Measurements from ENCODE around the gene GLRA3.

The GLRA3 gene

DNA sequence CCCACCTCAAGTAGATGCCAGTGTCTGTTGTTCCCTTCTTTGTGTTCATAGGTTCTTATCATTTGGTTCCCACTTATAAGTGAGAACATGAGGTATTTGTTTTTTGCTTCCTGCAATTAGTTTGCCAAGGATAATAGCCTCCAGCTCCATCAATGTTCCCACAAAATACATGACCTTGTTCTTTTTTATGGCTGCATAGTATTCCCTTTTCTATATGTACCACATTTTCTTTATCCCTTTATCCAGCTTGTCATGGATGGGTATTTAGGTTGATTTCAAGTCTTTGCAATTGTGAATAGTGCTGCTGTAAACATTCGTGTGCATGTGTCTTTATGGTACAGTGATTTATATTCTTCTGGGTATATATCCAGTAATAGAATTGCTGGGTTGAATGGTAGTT is 138.4 kb downstream of the GLRA3 start:
- no peak overlapping the region for H3K4me3 ChIP-seq (replicated peaks; ENCODE audit: low read depth, low read length)
- TF ChIP-seq, protein P1, sequence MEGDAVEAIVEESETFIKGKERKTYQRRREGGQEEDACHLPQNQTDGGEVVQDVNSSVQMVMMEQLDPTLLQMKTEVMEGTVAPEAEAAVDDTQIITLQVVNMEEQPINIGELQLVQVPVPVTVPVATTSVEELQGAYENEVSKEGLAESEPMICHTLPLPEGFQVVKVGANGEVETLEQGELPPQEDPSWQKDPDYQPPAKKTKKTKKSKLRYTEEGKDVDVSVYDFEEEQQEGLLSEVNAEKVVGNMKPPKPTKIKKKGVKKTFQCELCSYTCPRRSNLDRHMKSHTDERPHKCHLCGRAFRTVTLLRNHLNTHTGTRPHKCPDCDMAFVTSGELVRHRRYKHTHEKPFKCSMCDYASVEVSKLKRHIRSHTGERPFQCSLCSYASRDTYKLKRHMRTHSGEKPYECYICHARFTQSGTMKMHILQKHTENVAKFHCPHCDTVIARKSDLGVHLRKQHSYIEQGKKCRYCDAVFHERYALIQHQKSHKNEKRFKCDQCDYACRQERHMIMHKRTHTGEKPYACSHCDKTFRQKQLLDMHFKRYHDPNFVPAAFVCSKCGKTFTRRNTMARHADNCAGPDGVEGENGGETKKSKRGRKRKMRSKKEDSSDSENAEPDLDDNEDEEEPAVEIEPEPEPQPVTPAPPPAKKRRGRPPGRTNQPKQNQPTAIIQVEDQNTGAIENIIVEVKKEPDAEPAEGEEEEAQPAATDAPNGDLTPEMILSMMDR (IDR thresholded peaks at IDR 0.05; ENCODE audit: insufficient read depth, low read length, poor library complexity, severe bottlenecking): no peak
- no peaks in the 10 kb centered on the region for H3K27me3 ChIP-seq (replicated peaks; ENCODE audit: control insufficient read depth, insufficient read depth, low read length)
- no peaks in the 10 kb centered on the region for H3K36me3 ChIP-seq (ENCODE audit: control insufficient read depth, insufficient read depth, low read length)
- no peak for DNase-seq (ENCODE audit: extremely low read depth, insufficient read length)

DNA sequence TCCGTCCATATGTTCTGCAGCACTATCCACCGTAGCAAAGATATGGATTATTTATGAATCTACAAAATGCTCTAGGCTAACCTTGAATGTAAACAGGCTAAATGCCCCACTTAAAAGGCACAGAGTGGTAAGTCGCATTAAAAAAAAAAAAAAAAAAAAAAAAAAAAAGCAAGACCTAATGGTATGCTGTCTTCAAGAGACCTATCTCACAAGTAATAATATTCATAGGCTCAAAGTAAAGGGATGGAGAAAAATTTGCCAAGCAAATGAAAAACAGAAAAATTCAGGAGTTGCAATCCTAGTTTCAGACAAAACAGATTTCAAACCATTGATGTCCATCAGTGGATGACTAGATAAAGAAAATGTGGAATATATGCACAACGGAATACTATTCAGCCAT is 139.4 kb downstream of the GLRA3 start:
- Histone ChIP-seq H3K4me3 (replicated peaks; ENCODE audit: low read depth, low read length) (no peak overlapping the region), H3K36me3 (ENCODE audit: control insufficient read depth, insufficient read depth, low read length) (no peaks in the 10 kb centered on the region), H3K27me3 (replicated peaks; ENCODE audit: control insufficient read depth, insufficient read depth, low read length) (no peaks in the 10 kb centered on the region)
- TF ChIP-seq, protein P1 (IDR thresholded peaks at IDR 0.05; ENCODE audit: insufficient read depth, low read length, poor library complexity, severe bottlenecking): no peak
- no peak for DNase-seq (ENCODE audit: extremely low read depth, insufficient read length)

DNA sequence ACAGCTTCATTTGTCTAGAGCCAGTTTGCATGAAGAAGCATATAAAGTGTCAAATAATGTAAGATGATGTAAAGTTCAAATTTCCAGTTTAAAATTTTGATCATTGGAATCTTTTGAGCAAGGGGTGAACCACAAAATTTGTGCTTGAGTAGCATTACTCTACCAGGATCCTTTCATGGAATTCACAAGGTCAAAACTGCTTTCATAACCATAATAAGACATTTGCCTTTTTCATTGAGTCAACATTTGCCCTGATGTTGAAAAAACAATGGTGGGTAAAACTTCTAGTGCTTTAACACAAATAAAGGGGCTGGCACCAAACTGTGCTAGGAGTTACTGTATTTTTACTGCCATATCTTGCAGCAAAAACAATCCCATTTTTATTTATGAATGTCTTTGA is 142.2 kb downstream of the GLRA3 start:
- Histone ChIP-seq H3K36me3 (ENCODE audit: control insufficient read depth, insufficient read depth, low read length) (no peaks in the 10 kb centered on the region), H3K27me3 (replicated peaks; ENCODE audit: control insufficient read depth, insufficient read depth, low read length) (no peaks in the 10 kb centered on the region), H3K4me3 (replicated peaks; ENCODE audit: low read depth, low read length) (no peak overlapping the region)
- no peak for DNase-seq (ENCODE audit: extremely low read depth, insufficient read length)
- TF ChIP-seq, protein P1 (IDR thresholded peaks at IDR 0.05; ENCODE audit: insufficient read depth, low read length, poor library complexity, severe bottlenecking): no peak

DNA sequence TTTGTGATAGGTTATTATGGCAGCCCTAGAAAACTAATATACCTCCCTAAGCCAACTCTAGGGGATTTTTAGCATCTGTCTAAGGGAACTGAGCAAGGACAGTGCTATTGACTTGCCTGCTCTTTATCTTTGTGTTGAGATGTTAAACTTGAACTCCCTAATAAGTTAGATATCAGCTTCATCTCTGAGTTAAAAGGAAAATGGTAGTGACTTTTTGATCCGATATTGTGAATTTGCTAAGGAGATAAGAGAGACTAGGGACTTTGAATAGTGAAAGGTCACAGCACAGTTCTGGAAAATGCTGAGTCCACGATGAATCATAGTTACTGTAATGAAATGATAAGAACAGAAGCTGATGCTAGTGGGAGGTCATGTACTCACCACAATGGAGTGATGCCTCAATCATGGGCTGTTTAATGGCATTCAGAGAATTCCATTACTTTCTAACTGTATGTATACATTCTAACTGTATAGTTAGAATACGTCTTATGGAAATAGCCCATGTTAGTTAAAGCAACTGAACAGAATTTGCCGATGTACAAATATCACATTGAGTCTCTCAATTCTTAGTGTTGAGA is 147.2 kb downstream of the GLRA3 start:
- Histone ChIP-seq H3K4me3 (replicated peaks; ENCODE audit: low read depth, low read length) (no peak overlapping the region), H3K27me3 (replicated peaks; ENCODE audit: control insufficient read depth, insufficient read depth, low read length) (peaks cover 2% of the 10 kb centered on the region; the same call in 1 of the 2 replicates), H3K36me3 (ENCODE audit: control insufficient read depth, insufficient read depth, low read length) (no peaks in the 10 kb centered on the region)
- DNase-seq (ENCODE audit: extremely low read depth, insufficient read length): no peak
- TF ChIP-seq, protein P1 (IDR thresholded peaks at IDR 0.05; ENCODE audit: insufficient read depth, low read length, poor library complexity, severe bottlenecking): no peak

DNA sequence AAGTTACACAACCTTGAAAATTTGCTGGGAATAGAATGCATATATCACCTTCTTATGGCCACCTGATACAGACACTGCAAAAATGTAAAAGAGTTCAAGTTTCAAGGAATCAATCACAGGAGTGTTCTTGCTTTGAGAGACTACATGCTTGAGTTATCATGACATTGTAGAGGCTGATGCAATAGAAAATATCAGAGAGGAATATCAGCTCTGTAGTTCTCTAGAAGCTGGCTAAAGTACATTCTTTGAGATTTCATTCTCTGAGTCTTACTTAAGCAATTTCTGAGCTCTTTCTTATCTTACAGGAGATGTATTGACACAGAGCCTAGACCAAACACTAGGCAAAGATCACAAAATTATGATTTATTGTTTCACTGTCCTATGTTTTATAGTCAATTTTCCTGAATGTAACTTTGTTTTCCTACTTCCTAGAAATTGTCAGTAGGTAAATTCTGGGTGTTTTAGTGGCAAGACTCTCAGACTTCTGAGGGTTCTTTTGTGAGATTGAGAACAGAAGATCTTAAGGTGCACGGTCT is 154.7 kb downstream of the GLRA3 start:
- no peaks in the 10 kb centered on the region for H3K36me3 ChIP-seq (ENCODE audit: control insufficient read depth, insufficient read depth, low read length)
- no peaks in the 10 kb centered on the region for H3K27me3 ChIP-seq (replicated peaks; ENCODE audit: control insufficient read depth, insufficient read depth, low read length)
- TF ChIP-seq, protein P1 (IDR thresholded peaks at IDR 0.05; ENCODE audit: insufficient read depth, low read length, poor library complexity, severe bottlenecking): no peak
- no peak for DNase-seq (ENCODE audit: extremely low read depth, insufficient read length)
- H3K4me3 ChIP-seq (replicated peaks; ENCODE audit: low read depth, low read length): no peak overlapping the region

DNA sequence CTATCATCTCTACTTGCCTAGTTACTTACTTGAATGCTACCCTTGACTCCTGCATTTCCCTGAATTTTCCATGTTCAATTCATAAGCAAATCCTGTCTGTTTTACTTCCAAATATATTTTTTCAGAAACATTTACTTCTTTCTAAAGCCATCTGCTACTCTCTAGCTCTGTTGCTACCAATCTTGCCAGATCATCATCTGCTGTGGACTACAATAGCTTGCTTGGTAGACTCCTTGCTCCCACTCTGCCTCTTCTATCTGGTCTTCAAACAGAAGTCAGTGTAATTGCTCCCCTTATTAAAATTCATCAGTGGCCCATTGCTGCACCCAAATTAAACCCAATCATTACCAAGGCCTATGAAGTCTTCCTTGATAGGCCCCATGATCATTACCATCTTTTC is 155.2 kb downstream of the GLRA3 start:
- TF ChIP-seq, protein P1 (IDR thresholded peaks at IDR 0.05; ENCODE audit: insufficient read depth, low read length, poor library complexity, severe bottlenecking): no peak
- no peak for DNase-seq (ENCODE audit: extremely low read depth, insufficient read length)
- H3K4me3 ChIP-seq (replicated peaks; ENCODE audit: low read depth, low read length): no peak overlapping the region
- no peaks in the 10 kb centered on the region for H3K36me3 ChIP-seq (ENCODE audit: control insufficient read depth, insufficient read depth, low read length)
- no peaks in the 10 kb centered on the region for H3K27me3 ChIP-seq (replicated peaks; ENCODE audit: control insufficient read depth, insufficient read depth, low read length)

All from GM06990 (cell line).